BE2C (cell line): Measurements from ENCODE around the gene ARHGEF25.
A peak's percentile ranks its signal among the peaks of the same experiment; 100 is the strongest.

Experiments
- DNase-seq: peaks from one replicate; pipeline ENCODE4 v3.0.0-alpha.2; 2020
- H3K27me3 ChIP-seq: fragments of 250-450 bp; sonication (Bioruptor Pico); 2 replicates; pipeline ENCODE4 v1.5.1; 2020; ENCODE audit warnings: mild to moderate bottlenecking
- H3K36me3 ChIP-seq: fragments of 250-450 bp; sonication (Bioruptor Pico); 2 replicates; pipeline ENCODE4 v1.5.1; 2020; ENCODE audit warnings: mild to moderate bottlenecking
- H3K4me1 ChIP-seq: fragments of 250-450 bp; sonication (Bioruptor Pico); 2 replicates; pipeline ENCODE4 v1.5.1; 2020
- H3K4me3 ChIP-seq: 2 replicates; pipeline ENCODE4 v1.5.1; 2011; ENCODE audit warnings: low read depth, low read length
- H3K9me3 ChIP-seq: fragments of 250-450 bp; sonication (Bioruptor Pico); 2 replicates; pipeline ENCODE4 v1.5.1; 2020
- CTCF ChIP-seq: IDR thresholded peaks from 2 replicates; pipeline ENCODE4 v1.5.1; 2012; ENCODE audit warnings: mild to moderate bottlenecking, low read depth, low read length

The ARHGEF25 gene

GRCh38 chr12:57613427-57614109 is 2.3 kb downstream of the ARHGEF25 start:
- no peak for TF ChIP-seq CTCF
- Histone ChIP-seq H3K4me3 (no peak overlapping the region), H3K27me3 (no peaks in the 10 kb centered on the region), H3K9me3 (no peaks in the 10 kb centered on the region), H3K36me3 (peaks cover 14% of the 10 kb centered on the region), H3K4me1 (peaks cover 13% of the 10 kb centered on the region)
- no peak for DNase-seq

GRCh38 chr12:57614178-57614947 is 3.1 kb downstream of the ARHGEF25 start:
- H3K4me1 ChIP-seq: peaks cover 13% of the 10 kb centered on the region
- H3K36me3 ChIP-seq: peaks cover 8% of the 10 kb centered on the region
- DNase-seq: peak; percentile 77
- no peaks in the 10 kb centered on the region for H3K9me3 ChIP-seq
- H3K27me3 ChIP-seq: no peaks in the 10 kb centered on the region
- no peak overlapping the region for H3K4me3 ChIP-seq
- no peak for TF ChIP-seq CTCF

GRCh38 chr12:57614948-57615500 is 3.8 kb downstream of the ARHGEF25 start:
- TF ChIP-seq CTCF: no peak
- Histone ChIP-seq H3K9me3 (no peaks in the 10 kb centered on the region), H3K27me3 (no peaks in the 10 kb centered on the region), H3K4me1 (peaks cover 13% of the 10 kb centered on the region), H3K36me3 (peaks cover 7% of the 10 kb centered on the region), H3K4me3 (no peak overlapping the region)
- no peak for DNase-seq

- H3K4me3 ChIP-seq: no peak overlapping the region
- no peaks in the 10 kb centered on the region for H3K9me3 ChIP-seq
- no peak for DNase-seq
- peaks cover 9% of the 10 kb centered on the region for H3K4me1 ChIP-seq
- no peak for TF ChIP-seq CTCF
- H3K36me3 ChIP-seq: peaks cover 7% of the 10 kb centered on the region
- no peaks in the 10 kb centered on the region for H3K27me3 ChIP-seq
Measured at GRCh38 chr12:57615637-57616036, 4.4 kb downstream of the ARHGEF25 start.

GRCh38 chr12:57616383-57617101 is 5.3 kb downstream of the ARHGEF25 start:
- Histone ChIP-seq H3K36me3 (peaks cover 7% of the 10 kb centered on the region), H3K4me1 (peaks cover 9% of the 10 kb centered on the region), H3K9me3 (no peaks in the 10 kb centered on the region), H3K27me3 (peaks cover 6% of the 10 kb centered on the region; the same call in 1 of the 2 replicates), H3K4me3 (no peak overlapping the region)
- TF ChIP-seq CTCF: no peak
- DNase-seq: no peak
